ENCODE results near the gene ZFP1. TPM values are rescaled to one million over a fixed set of nuclear protein-coding genes. Genes with fewer than 3 reads are reported as not detected.

ZFP1 gene
- total and polyA plus RNA-seq, 2 of the 4 experiments (the other 2 are of a cell fraction): 3.8 to 16.0 TPM

DNA sequence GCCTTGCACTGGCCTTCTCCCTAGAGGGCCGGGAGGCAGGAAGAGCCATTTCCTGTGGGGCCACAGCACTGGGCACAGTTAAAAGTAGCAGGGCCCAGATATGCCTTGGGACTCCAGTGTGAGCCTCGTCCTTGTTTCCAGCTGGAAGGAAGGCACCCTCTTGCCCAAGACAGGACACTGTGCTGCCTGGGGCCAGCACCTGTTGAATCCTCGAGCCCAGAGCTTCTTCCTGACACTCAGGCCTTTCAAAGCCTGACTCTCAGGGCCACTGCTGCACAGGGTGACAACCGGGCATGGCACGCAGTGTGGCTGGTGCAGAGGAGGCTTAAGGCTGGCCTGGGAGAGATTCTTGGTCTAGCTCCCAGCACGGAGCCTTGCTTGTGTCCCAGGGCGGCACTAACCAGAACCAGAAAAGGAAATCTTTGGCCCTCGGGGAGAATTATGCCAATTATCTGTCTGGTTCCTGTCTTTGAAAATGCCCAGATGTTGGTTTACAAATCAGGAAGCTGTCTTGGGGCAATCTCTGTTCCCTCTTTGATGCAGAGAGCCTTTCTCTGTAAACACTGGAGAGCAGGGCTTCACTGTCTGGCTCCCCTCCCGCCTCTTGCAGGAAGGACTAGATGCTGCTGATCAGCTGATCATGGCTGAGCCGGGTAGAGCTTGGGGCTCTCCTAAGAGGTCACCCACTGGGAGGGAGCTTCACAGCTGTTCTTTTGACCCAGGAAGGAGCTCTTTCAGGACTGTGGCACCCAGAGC lies 42.8 kb upstream of the ZFP1 start (continued):
- TF ChIP-seq, protein P1, sequence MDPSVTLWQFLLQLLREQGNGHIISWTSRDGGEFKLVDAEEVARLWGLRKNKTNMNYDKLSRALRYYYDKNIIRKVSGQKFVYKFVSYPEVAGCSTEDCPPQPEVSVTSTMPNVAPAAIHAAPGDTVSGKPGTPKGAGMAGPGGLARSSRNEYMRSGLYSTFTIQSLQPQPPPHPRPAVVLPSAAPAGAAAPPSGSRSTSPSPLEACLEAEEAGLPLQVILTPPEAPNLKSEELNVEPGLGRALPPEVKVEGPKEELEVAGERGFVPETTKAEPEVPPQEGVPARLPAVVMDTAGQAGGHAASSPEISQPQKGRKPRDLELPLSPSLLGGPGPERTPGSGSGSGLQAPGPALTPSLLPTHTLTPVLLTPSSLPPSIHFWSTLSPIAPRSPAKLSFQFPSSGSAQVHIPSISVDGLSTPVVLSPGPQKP (IDR thresholded peaks at IDR 0.05; ENCODE audit: borderline replicate concordance, low read depth, low read length): no peak
- TF ChIP-seq RAD21 (IDR thresholded peaks at IDR 0.05; ENCODE audit: low read length): no peak
- TF ChIP-seq CHD1 (IDR thresholded peaks at IDR 0.05; ENCODE audit: low read depth, low read length): no peak

Data from IMR-90 (cell line).